GM19397 (cell line): ENCODE data around the gene UBE2S.
"Not testable (repeated sequence)": the region's sequence is repeated elsewhere in the genome, so short reads cannot be mapped to it uniquely, and the experiment has no call there.

Experiments used
- ATAC-seq: cut with Tn5 transposase; IDR thresholded peaks from one replicate; pipeline ENCODE4 v1.9.1; 2021; ENCODE audit warnings: mild to moderate bottlenecking, moderate library complexity; ENCODE audit not compliant: unreplicated experiment

The UBE2S gene

GRCh38 chr19:55407550-55407799, at the start of gene UBE2S:
UBE2S (minus strand) TSS chr19:55407788; CDS start chr19:55407589, 199 bp downstream.
- ATAC-seq: peak; percentile 27

GRCh38 chr19:55456347-55456746, 48.8 kb upstream of the UBE2S start:
- no peak for ATAC-seq

- no peak for ATAC-seq
Observed at GRCh38 chr19:55455576-55456235, 48.1 kb upstream of the UBE2S start.

GRCh38 chr19:55454787-55455243, 47.2 kb upstream of the UBE2S start:
- no peak for ATAC-seq

- no peak for ATAC-seq
Observed at GRCh38 chr19:55453511-55454260, 46.1 kb upstream of the UBE2S start.

- no peak for ATAC-seq
Observed at GRCh38 chr19:55452749-55453346, 45.3 kb upstream of the UBE2S start.

- ATAC-seq: no peak
Observed at GRCh38 chr19:55451965-55452748, 44.6 kb upstream of the UBE2S start.

- ATAC-seq: no peak
Observed at GRCh38 chr19:55451163-55451964, 43.8 kb upstream of the UBE2S start.

- no peak for ATAC-seq
Observed at GRCh38 chr19:55449469-55449868, 41.9 kb upstream of the UBE2S start.

- ATAC-seq: not testable (repeated sequence)
Observed at GRCh38 chr19:55448175-55448490, 40.5 kb upstream of the UBE2S start.

GRCh38 chr19:55447421-55448174, 40.0 kb upstream of the UBE2S start:
- no peak for ATAC-seq

GRCh38 chr19:55446060-55446459, 38.5 kb upstream of the UBE2S start:
- no peak for ATAC-seq

GRCh38 chr19:55444646-55445045, 37.1 kb upstream of the UBE2S start:
- no peak for ATAC-seq

- ATAC-seq: no peak
Observed at GRCh38 chr19:55443824-55444480, 36.4 kb upstream of the UBE2S start.

GRCh38 chr19:55443045-55443823, 35.6 kb upstream of the UBE2S start, which contains the start of gene SHISA7:
SHISA7 (minus strand) TSS chr19:55443300; CDS start chr19:55442863, 437 bp downstream.
- no peak for ATAC-seq

GRCh38 chr19:55442372-55442961, 34.9 kb upstream of the UBE2S start:
- no peak for ATAC-seq

- ATAC-seq: no peak
Observed at GRCh38 chr19:55441692-55442321, 34.2 kb upstream of the UBE2S start.

- ATAC-seq: no peak
Observed at GRCh38 chr19:55441319-55441691, 33.7 kb upstream of the UBE2S start.
